B cell (primary cell): ENCODE measurements around the gene MTHFR. TPM values are rescaled to one million over a fixed set of nuclear protein-coding genes. Genes with fewer than 3 reads are reported as not detected.

Experiments
- ATAC-seq: fragments of 200-7000 bp; cut with Tn5 transposase; one replicate; pipeline ENCODE4 v1.10.0; 2021; ENCODE audit warnings: low read depth, mild to moderate bottlenecking, moderate number of reproducible peaks, moderate library complexity
- CTCF ChIA-PET: fragments of 350-600 bp; sonication (Branson Sonifier 250); formaldehyde crosslinking; loops from one replicate; lab custom pipeline; 2021; ENCODE audit warnings: antibody characterized with exemption, inconsistent platforms; lab: Charles Lee
- POLR2A ChIA-PET: fragments of 350-600 bp; sonication (Branson Sonifier 250); formaldehyde crosslinking; loops from one replicate; lab custom pipeline; 2021; ENCODE audit warnings: antibody characterized with exemption; lab: Charles Lee
- DNase-seq: peaks from one replicate; pipeline ENCODE4 v3.0.0; 2013
- H2AFZ ChIP-seq: 2 replicates; pipeline ENCODE4 v1.6.1; 2012; ENCODE audit warnings: mild to moderate bottlenecking, low read depth, low read length; ENCODE audit not compliant: insufficient read depth, poor library complexity, severe bottlenecking
- H3K27ac ChIP-seq, 2 donors: 1 replicate in 1 of 2; 2 replicates in 1 of 2; pipeline ENCODE4 v1.5.1; 2012 to 2013; ENCODE audit warnings: low read length in 2 of 2, mild to moderate bottlenecking in 2 of 2, moderate library complexity in 1 of 2
- H3K27me3 ChIP-seq, 4 experiments: fragments of 200-600 bp in 1 of 4; sonication (generic) in 1 of 4; replicated peaks in 1 of 4; 1 replicate in 2 of 4; 2 replicates in 2 of 4; pipeline versions ENCODE4 v1.6.1 to v1.7.0; 2013 to 2016; ENCODE audit warnings: low read length in 3 of 4, mild to moderate bottlenecking in 2 of 4, mixed read lengths in 1 of 4, moderate library complexity in 1 of 4; ENCODE audit not compliant: insufficient read depth in 4 of 4, control insufficient read depth in 3 of 4; ENCODE audit errors: control extremely low read depth in 1 of 4
- H3K36me3 ChIP-seq, 2 experiments: replicated peaks in 1 of 2; 1 replicate in 1 of 2; 2 replicates in 1 of 2; pipeline versions ENCODE4 v1.6.1 to v1.7.1; 2013; ENCODE audit warnings: low read length in 1 of 2; ENCODE audit not compliant: insufficient read depth in 2 of 2, control insufficient read depth in 1 of 2; ENCODE audit errors: control extremely low read depth in 1 of 2, extremely low read depth in 1 of 2
- H3K4me1 ChIP-seq, 2 donors: fragments of 200-600 bp in 1 of 2; sonication (generic) in 1 of 2; 1 replicate in 1 of 2; 2 replicates in 1 of 2; pipeline versions ENCODE4 v1.5.1 to v1.6.1; 2013 to 2017; ENCODE audit warnings: low read length in 2 of 2; ENCODE audit not compliant: control insufficient read depth in 2 of 2, insufficient read depth in 2 of 2
- H3K4me2 ChIP-seq: replicated peaks from 2 replicates; pipeline ENCODE3; 2012; ENCODE audit warnings: mild to moderate bottlenecking, low read depth, low read length; ENCODE audit not compliant: poor library complexity, severe bottlenecking
- H3K4me3 ChIP-seq, 5 experiments: fragments of 200-600 bp in 1 of 5; sonication (generic) in 1 of 5; 1 replicate in 3 of 5; 2 replicates in 2 of 5; pipeline versions ENCODE4 v1.5.1 to v1.7.0; 2011 to 2016; ENCODE audit warnings: low read length in 4 of 5, mild to moderate bottlenecking in 4 of 5, low read depth in 2 of 5, control low read depth in 1 of 5, moderate library complexity in 1 of 5; ENCODE audit not compliant: insufficient read depth in 1 of 5; ENCODE audit errors: control extremely low read depth in 1 of 5, extremely low read depth in 1 of 5
- H3K79me2 ChIP-seq: fragments of 200-600 bp; sonication (generic); one replicate; pipeline ENCODE4 v1.6.0; 2016; ENCODE audit warnings: low read length; ENCODE audit not compliant: control insufficient read depth, insufficient read depth
- H3K9ac ChIP-seq: fragments of 200-600 bp; sonication (generic); 2 replicates; pipeline ENCODE4 v1.6.1; 2017; ENCODE audit warnings: mild to moderate bottlenecking, low read length, moderate library complexity
- H3K9me3 ChIP-seq, 3 donors: one replicate each; pipeline versions ENCODE4 v1.6.1 to v1.7.1; 2013; ENCODE audit warnings: low read length in 2 of 3; ENCODE audit not compliant: control insufficient read depth in 2 of 3, insufficient read depth in 1 of 3; ENCODE audit errors: control extremely low read depth in 1 of 3
- H4K20me1 ChIP-seq: 2 replicates; pipeline ENCODE4 v1.6.0; 2012; ENCODE audit warnings: mild to moderate bottlenecking, low read length; ENCODE audit not compliant: insufficient read depth, control insufficient read depth, poor library complexity, severe bottlenecking
- H3K27ac Mint-ChIP-seq: one replicate; pipeline ENCODE4 v1.8.0; 2021; ENCODE audit warnings: mixed read lengths
- H3K27me3 Mint-ChIP-seq: one replicate; pipeline ENCODE4 v1.8.0; 2021; ENCODE audit warnings: mixed read lengths
- H3K4me1 Mint-ChIP-seq: one replicate; pipeline ENCODE4 v1.8.0; 2021; ENCODE audit warnings: mixed read lengths
- H3K4me3 Mint-ChIP-seq: one replicate; pipeline ENCODE4 v1.8.0; 2021; ENCODE audit warnings: mixed read lengths
- H3K9me3 Mint-ChIP-seq: one replicate; pipeline ENCODE4 v1.8.0; 2022; ENCODE audit warnings: mixed read lengths; ENCODE audit not compliant: insufficient read depth
- EZH2 ChIP-seq: IDR thresholded peaks from 2 replicates; pipeline ENCODE4 v1.6.1; 2012; ENCODE audit warnings: borderline replicate concordance, low read depth, mild to moderate bottlenecking, moderate library complexity, low read length; ENCODE audit not compliant: insufficient read depth, poor library complexity, severe bottlenecking
- WGBS: methylation state at CpG from one replicate; pipeline ENCODE4 v1.1.5; 2013; ENCODE audit warnings: missing lambda C conversion rate; ENCODE audit not compliant: insufficient coverage; 5-methylcytosine and 5-hydroxymethylcytosine counted together
- intact Hi-C: fragments of 100-400 bp; cut with micrococcal nuclease; formaldehyde crosslinking; loops from one replicate; pipeline ENCODE4 v1.10.0; 2022
- polyA plus RNA-seq: library from polyadenylated mRNA; depleted of rRNA; stranded (reverse); fragments of >200 nt; gene quantifications from 2 replicates; pipeline ENCODE4 v1.2.3, GENCODE V29; 2012
- total RNA-seq, 2 donors: library from RNA; stranded (reverse); fragments of 120-200 nt in 1 of 2; gene quantifications; 1 replicate in 1 of 2; 2 replicates in 1 of 2; pipeline versions ENCODE4 v1.2.3 to v1.2.4, GENCODE V29; 2013 to 2022
- TF ChIP-seq, protein P1 (sequence below): fragments of 200-600 bp; IDR thresholded peaks from one replicate; pipeline ENCODE4 v1.8.0; 2022; ENCODE audit warnings: antibody characterized with exemption, mild to moderate bottlenecking

The MTHFR gene
- total and polyA plus RNA-seq, 2 donors (not counting 1 experiment from before 2014, with no cell fraction given) = 35.8 to 114 TPM

DNA sequence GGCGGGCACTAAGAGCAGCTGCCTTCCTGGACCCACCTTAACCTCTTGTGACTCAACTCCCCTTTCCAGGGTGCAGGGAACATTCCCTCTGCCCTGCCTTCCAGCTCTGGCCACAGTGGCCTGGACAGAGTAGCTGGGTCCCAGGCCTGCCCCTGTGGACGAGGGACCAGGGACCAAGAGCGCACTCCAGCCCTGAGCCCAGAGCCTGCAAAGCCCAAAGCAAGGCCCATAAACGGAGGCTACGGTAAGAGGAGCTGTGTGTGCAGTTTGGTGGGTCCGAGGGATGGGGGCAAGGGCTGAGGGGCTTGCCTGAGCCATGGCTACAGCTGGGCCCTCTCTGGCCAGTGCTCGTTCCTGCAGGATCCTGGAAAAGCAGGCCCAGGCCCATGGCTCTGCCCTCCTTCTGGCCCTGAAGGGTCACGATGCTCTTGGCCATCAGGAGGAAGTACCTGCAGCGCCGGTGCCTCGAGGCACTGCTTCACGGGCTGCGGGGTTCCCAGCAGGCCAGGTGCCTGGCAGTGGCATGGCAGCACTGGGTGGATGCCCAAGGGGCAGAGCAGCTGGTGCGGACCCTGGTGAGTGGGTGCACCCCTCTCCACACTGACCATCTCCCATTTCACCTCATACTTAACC, 17.8 kb downstream of the MTHFR start:
- intact Hi-C loops = no loop called here
- H3K4me3 ChIP-seq = no peak overlapping the region
- H3K27me3 ChIP-seq = no peaks in the 10 kb centered on the region
- H3K79me2 ChIP-seq = no peaks in the 10 kb centered on the region
- H4K20me1 ChIP-seq = peaks cover 4% of the 10 kb centered on the region
- no peak for ATAC-seq
- no peaks in the 10 kb centered on the region for H3K27me3 Mint-ChIP-seq
- POLR2A ChIA-PET = no interaction called here
- H3K36me3 ChIP-seq = peaks cover 0 to 34% of the 10 kb centered on the region in 2 experiments
- no peak overlapping the region for H3K9ac ChIP-seq
- TF ChIP-seq EZH2 = no peak
- TF ChIP-seq, protein P1, sequence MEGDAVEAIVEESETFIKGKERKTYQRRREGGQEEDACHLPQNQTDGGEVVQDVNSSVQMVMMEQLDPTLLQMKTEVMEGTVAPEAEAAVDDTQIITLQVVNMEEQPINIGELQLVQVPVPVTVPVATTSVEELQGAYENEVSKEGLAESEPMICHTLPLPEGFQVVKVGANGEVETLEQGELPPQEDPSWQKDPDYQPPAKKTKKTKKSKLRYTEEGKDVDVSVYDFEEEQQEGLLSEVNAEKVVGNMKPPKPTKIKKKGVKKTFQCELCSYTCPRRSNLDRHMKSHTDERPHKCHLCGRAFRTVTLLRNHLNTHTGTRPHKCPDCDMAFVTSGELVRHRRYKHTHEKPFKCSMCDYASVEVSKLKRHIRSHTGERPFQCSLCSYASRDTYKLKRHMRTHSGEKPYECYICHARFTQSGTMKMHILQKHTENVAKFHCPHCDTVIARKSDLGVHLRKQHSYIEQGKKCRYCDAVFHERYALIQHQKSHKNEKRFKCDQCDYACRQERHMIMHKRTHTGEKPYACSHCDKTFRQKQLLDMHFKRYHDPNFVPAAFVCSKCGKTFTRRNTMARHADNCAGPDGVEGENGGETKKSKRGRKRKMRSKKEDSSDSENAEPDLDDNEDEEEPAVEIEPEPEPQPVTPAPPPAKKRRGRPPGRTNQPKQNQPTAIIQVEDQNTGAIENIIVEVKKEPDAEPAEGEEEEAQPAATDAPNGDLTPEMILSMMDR = no peak
- H3K4me2 ChIP-seq = no peak overlapping the region
- no peaks in the 10 kb centered on the region for H3K9me3 Mint-ChIP-seq
- DNase-seq = no peak
- no peak overlapping the region for H2AFZ ChIP-seq
- H3K4me3 Mint-ChIP-seq = no peak overlapping the region
- peaks cover 39% of the 10 kb centered on the region for H3K4me1 Mint-ChIP-seq
- no peaks in the 10 kb centered on the region for H3K9me3 ChIP-seq
- peaks cover 19 to 32% of the 10 kb centered on the region in 2 donors for H3K4me1 ChIP-seq
- no peak overlapping the region for H3K27ac Mint-ChIP-seq
- H3K27ac ChIP-seq = no peak overlapping the region
- 94% methylated on average over 12 of the region's 14 CpGs for WGBS
- CTCF ChIA-PET = interaction anchor here (0.8 to 3.9 kb wide), 5 partner anchors 10 to 105 kb away, joined by 3 to 26 read pairs (median 3); no protein-coding TSS in a partner anchor

DNA sequence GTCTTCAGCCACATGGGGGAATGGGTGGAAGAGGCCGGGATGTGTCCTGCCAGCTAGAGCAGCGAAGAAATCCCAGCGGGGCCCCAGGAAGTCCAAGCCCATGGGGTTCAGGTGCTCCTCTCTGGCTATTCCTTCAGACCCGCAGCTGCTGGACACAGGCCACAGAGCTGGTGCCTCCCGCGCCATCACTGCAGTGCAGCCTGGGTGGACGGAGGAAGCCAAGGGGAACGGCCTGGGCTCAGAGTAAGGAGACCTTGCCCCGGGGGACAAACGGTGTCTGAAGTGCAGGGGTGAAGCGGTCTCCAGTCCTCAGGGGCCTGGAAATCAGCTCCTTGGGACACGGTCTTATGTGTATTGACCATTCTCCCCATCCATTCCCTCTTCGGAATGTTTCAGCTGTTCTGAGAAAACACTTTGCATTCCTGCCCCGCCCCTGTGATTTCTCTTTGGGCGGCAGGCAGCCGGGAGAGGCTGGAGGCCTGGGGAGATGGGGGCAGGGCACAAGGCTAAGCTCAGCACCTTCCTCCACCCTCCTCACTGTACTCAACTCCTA, 18.4 kb downstream of the MTHFR start:
- POLR2A ChIA-PET = interaction anchor here (0.5 to 0.9 kb wide), 2 partner anchors 51 to 164 kb away, joined by 3 to 4 read pairs; partner anchors contain the start of gene AGTRAP
- H3K9ac ChIP-seq = no peak overlapping the region
- H4K20me1 ChIP-seq = peaks cover 4% of the 10 kb centered on the region
- TF ChIP-seq, protein P1 = no peak
- TF ChIP-seq EZH2 = no peak
- Mint-ChIP-seq H3K27me3 (no peaks in the 10 kb centered on the region), H3K9me3 (no peaks in the 10 kb centered on the region), H3K4me1 (peaks cover 39% of the 10 kb centered on the region), H3K4me3 (no peak overlapping the region), H3K27ac (no peak overlapping the region)
- no peaks in the 10 kb centered on the region for H3K27me3 ChIP-seq
- no peak overlapping the region for H3K4me2 ChIP-seq
- no peak overlapping the region for H3K27ac ChIP-seq
- DNase-seq (no peak), ATAC-seq (no peak)
- no peaks in the 10 kb centered on the region for H3K9me3 ChIP-seq
- peaks cover 19 to 32% of the 10 kb centered on the region in 2 donors for H3K4me1 ChIP-seq
- no peak overlapping the region for H2AFZ ChIP-seq
- peaks cover 0 to 28% of the 10 kb centered on the region in 2 experiments for H3K36me3 ChIP-seq
- H3K4me3 ChIP-seq = no peak overlapping the region
- 93% methylated on average over 8 of the region's 16 CpGs for WGBS
- intact Hi-C loops = no loop called here
- H3K79me2 ChIP-seq = no peaks in the 10 kb centered on the region
- CTCF ChIA-PET = interaction anchor here (0.8 to 3.9 kb wide), 7 partner anchors 8 to 120 kb away, joined by 3 to 26 read pairs (median 3); no protein-coding TSS in a partner anchor
